Measurements from ENCODE around the gene GSTO1.

DNA sequence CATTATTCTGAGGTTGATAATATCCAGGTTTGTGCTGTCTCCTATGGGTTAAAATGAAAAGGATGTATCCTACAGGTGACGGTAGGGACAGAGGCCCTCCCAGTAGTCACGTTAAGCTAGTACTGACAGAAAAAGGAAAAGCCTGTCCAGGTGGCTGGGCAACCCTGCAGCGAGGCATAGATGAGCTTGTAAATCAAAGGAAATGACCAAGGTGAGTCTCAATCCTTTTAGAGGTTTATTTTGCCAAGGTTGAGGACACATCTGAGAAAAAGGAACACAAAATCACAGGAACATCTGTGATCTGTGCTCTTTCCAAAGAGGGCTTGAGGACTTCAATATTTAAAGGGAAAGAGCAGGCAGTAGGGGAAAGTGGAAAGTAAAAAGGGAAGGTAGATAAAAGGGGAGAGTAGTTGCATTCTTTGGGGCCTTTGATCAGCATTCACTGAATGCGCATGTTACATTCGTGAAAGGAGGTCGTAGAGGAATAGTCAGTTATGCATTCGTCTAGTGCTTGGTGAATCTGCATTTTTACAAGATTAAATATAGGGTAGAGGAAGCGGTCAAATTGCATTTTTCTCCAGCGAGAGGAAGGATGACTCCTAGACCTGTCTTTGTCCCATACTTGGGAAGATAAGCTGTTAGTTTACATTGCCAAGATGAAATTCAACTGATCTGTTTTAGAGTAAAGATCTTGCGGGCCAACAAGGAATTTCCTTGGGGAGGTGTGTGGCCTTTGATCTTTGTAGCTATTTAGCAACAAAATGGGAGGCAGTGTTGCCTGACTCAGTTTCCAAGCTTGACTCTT is 884 bp upstream of the GSTO1 start:
- TF ChIP-seq, protein P1, sequence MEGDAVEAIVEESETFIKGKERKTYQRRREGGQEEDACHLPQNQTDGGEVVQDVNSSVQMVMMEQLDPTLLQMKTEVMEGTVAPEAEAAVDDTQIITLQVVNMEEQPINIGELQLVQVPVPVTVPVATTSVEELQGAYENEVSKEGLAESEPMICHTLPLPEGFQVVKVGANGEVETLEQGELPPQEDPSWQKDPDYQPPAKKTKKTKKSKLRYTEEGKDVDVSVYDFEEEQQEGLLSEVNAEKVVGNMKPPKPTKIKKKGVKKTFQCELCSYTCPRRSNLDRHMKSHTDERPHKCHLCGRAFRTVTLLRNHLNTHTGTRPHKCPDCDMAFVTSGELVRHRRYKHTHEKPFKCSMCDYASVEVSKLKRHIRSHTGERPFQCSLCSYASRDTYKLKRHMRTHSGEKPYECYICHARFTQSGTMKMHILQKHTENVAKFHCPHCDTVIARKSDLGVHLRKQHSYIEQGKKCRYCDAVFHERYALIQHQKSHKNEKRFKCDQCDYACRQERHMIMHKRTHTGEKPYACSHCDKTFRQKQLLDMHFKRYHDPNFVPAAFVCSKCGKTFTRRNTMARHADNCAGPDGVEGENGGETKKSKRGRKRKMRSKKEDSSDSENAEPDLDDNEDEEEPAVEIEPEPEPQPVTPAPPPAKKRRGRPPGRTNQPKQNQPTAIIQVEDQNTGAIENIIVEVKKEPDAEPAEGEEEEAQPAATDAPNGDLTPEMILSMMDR (optimal IDR thresholded peaks at IDR 0.05 in 1 of 3, IDR thresholded peaks at IDR 0.05 in 1 of 3, conservative IDR thresholded peaks at IDR 0.05 in 1 of 3; ENCODE audit: extremely low read depth in 1 of 3, insufficient read depth in 2 of 3, low read length in 3 of 3), result no peak
- no peak for TF ChIP-seq EZH2 (IDR thresholded peaks at IDR 0.05; ENCODE audit: low read length)
